K562 (cell line): ENCODE data around the gene ZFP36. TPM values are rescaled to one million over a fixed set of nuclear protein-coding genes. Genes with fewer than 3 reads are reported as not detected.

ENCODE experiments used
- ESRRA ChIP-seq: fragments of 450-650 bp; IDR thresholded peaks from 2 replicates; pipeline ENCODE4 v1.6.1; 2014; ENCODE audit warnings: low read depth, mild to moderate bottlenecking, moderate library complexity, borderline replicate concordance
- MAZ ChIP-seq, 2 experiments: fragments of 450-650 bp in 1 of 2; sonication (generic) in 1 of 2; formaldehyde crosslinking; IDR thresholded peaks in 1 of 2; conservative IDR thresholded peaks in 1 of 2; 2 replicates each; pipeline versions ENCODE4 v1.4.0 to v1.5.0; 2020; ENCODE audit warnings: mild to moderate bottlenecking in 1 of 2, missing genetic modification reagents in 1 of 2
- MEIS2 ChIP-seq: fragments of 450-650 bp; IDR thresholded peaks from 2 replicates; pipeline ENCODE4 v1.6.1; 2014; ENCODE audit warnings: mild to moderate bottlenecking; ENCODE audit not compliant: partially characterized antibody
- MTA2 ChIP-seq: fragments of 450-650 bp; IDR thresholded peaks from 2 replicates; pipeline ENCODE4 v1.6.1; 2016; ENCODE audit warnings: low read depth
- RBM22 ChIP-seq: fragments of 200-400 bp; formaldehyde crosslinking; IDR thresholded peaks from 2 replicates; pipeline ENCODE4 v1.6.1; 2018; ENCODE audit warnings: low read length, low read depth; ENCODE audit not compliant: poor library complexity, severe bottlenecking
- SIN3B ChIP-seq: fragments of 450-650 bp; IDR thresholded peaks from 2 replicates; pipeline ENCODE4 v1.6.1; 2017; ENCODE audit warnings: low read depth, mild to moderate bottlenecking, moderate library complexity
- ZNF316 ChIP-seq: fragments of 450-650 bp; IDR thresholded peaks from 2 replicates; pipeline ENCODE4 v1.6.1; 2016
- ZNF431 ChIP-seq: sonication (generic); formaldehyde crosslinking; IDR thresholded peaks from 2 replicates; pipeline ENCODE4 v1.8.0; 2022; ENCODE audit warnings: mild to moderate bottlenecking, missing genetic modification reagents
- polyA plus RNA-seq, 8 experiments: library from polyadenylated mRNA; depleted of rRNA in 4 of 8; stranded (reverse) in 5 of 8; unstranded in 3 of 8; fragments of >200 nt; fragmentation: Nextera tagmentation in 2 of 8; fragmentation: Illumina TruSeq in 1 of 8; extraction: Ambion mirVana in 2 of 8; extraction: Trizol in 1 of 8; gene quantifications; 2 replicates each; pipeline versions ENCODE4 v1.2.1 to v1.2.3, GENCODE V29; 2011 to 2014; ENCODE audit warnings: inconsistent platforms in 1 of 8, missing spikeins in 1 of 8
- total RNA-seq, 7 experiments: library from RNA; depleted of rRNA in 6 of 7; stranded (reverse); fragments of >200 nt in 6 of 7; fragmentation: Illumina TruSeq in 2 of 7; extraction: Trizol in 2 of 7; gene quantifications; 2 replicates each; pipeline versions ENCODE4 v1.2.1 to v1.2.3, GENCODE V29; 2011 to 2021; ENCODE audit warnings: low replicate concordance in 1 of 7
- TF ChIP-seq, protein P1 (sequence below): fragments of 250-450 bp; sonication (Bioruptor Pico); IDR thresholded peaks from 2 replicates; pipeline ENCODE4 v1.4.0; 2020; ENCODE audit warnings: mild to moderate bottlenecking, moderate library complexity
- TF ChIP-seq, protein P2 (sequence below): sonication (generic); formaldehyde crosslinking; IDR thresholded peaks from 2 replicates; pipeline ENCODE4 v1.8.1; 2023; ENCODE audit warnings: mild to moderate bottlenecking, missing genetic modification reagents
- TF ChIP-seq, protein P3 (sequence below), 3 experiments: IDR thresholded peaks in 2 of 3; conservative IDR thresholded peaks in 1 of 3; 2 replicates each; pipeline ENCODE4 v1.5.1; 2011 to 2012; ENCODE audit warnings: low read length in 3 of 3, mild to moderate bottlenecking in 3 of 3, control low read depth in 2 of 3, improper control_type of control experiment in 1 of 3, inconsistent platforms in 1 of 3, low read depth in 1 of 3, mixed read lengths in 1 of 3, moderate library complexity in 1 of 3; ENCODE audit not compliant: insufficient read depth in 2 of 3
- TF ChIP-seq, protein P4 (sequence below): sonication (generic); formaldehyde crosslinking; IDR thresholded peaks from 2 replicates; pipeline ENCODE4 v1.8.1; 2023; ENCODE audit warnings: mild to moderate bottlenecking, missing genetic modification reagents
- TF ChIP-seq, protein P5 (sequence below): sonication (generic); formaldehyde crosslinking; IDR thresholded peaks from 2 replicates; pipeline ENCODE4 v1.8.0; 2022; ENCODE audit warnings: mild to moderate bottlenecking, low read depth, missing genetic modification reagents

ZFP36 gene
- total and polyA plus RNA-seq, 9 of the 15 experiments (the other 6 are each of a cell fraction or from before 2014, with no cell fraction given), result 1.0 to 20.1 (median 3.5) TPM

DNA sequence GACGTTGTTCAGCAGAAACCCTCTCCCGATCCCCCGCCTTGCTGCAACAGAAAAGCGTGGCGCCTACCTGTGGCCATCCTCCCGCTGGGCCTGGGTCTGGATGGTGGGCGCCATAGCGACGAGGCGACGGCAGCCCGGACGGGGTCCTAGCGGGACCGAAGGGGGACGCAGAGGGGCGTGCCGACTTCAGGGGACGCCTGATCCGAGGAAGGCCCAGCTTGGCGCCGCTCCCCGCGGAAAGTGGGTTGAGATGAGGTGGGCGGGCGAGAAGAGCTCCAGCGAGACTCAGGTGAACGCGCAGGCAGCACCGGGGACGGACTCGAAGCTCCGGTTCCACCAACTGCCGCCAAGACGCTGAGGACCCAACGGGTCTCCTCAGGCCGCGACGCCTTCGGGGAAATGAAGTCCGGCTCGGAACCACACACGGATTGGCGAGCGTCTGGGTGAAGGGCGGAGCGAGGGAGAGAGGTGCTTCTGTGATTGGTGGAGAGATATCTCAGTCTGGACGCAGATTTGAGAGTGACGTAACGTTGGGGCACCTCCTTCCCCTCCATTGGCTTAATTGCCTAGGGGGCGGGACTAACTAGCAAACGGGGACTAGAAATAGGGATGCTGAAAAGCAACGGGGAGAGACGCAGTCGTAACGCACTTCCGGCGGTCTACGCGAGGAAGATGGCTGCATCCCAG, 15.8 kb upstream of the ZFP36 start, which contains the start of the genes MED29 and PAF1 (continued):
- TF ChIP-seq, protein P1, sequence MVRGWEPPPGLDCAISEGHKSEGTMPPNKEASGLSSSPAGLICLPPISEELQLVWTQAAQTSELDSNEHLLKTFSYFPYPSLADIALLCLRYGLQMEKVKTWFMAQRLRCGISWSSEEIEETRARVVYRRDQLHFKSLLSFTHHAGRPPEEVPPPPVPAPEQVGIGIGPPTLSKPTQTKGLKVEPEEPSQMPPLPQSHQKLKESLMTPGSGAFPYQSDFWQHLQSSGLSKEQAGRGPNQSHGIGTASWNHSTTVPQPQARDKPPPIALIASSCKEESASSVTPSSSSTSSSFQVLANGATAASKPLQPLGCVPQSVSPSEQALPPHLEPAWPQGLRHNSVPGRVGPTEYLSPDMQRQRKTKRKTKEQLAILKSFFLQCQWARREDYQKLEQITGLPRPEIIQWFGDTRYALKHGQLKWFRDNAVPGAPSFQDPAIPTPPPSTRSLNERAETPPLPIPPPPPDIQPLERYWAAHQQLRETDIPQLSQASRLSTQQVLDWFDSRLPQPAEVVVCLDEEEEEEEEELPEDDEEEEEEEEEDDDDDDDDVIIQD (CRISPR knock-in tag), result no peak
- TF ChIP-seq SIN3B (peak; percentile 78; the same call in 1 of the 2 replicates), MEIS2 (no peak), MAZ (CRISPR knock-in tag; conservative IDR thresholded peaks at IDR 0.05 in 1 of 2, IDR thresholded peaks at IDR 0.05 in 1 of 2) (peak; percentile 76 to 87; a peak in 3 of 4 replicates), ZNF316 (no peak; the same call in 1 of the 2 replicates), ZNF431 (CRISPR knock-in tag) (0 out of 2 replicates have a peak, but pooled peaks have one; percentile 47), ESRRA (peak; percentile 65), MTA2 (no peak), RBM22 (peak; percentile 80)
- TF ChIP-seq, protein P2, sequence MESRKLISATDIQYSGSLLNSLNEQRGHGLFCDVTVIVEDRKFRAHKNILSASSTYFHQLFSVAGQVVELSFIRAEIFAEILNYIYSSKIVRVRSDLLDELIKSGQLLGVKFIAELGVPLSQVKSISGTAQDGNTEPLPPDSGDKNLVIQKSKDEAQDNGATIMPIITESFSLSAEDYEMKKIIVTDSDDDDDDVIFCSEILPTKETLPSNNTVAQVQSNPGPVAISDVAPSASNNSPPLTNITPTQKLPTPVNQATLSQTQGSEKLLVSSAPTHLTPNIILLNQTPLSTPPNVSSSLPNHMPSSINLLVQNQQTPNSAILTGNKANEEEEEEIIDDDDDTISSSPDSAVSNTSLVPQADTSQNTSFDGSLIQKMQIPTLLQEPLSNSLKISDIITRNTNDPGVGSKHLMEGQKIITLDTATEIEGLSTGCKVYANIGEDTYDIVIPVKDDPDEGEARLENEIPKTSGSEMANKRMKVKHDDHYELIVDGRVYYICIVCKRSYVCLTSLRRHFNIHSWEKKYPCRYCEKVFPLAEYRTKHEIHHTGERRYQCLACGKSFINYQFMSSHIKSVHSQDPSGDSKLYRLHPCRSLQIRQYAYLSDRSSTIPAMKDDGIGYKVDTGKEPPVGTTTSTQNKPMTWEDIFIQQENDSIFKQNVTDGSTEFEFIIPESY (CRISPR knock-in tag), result peak; percentile 55
- TF ChIP-seq, protein P3, sequence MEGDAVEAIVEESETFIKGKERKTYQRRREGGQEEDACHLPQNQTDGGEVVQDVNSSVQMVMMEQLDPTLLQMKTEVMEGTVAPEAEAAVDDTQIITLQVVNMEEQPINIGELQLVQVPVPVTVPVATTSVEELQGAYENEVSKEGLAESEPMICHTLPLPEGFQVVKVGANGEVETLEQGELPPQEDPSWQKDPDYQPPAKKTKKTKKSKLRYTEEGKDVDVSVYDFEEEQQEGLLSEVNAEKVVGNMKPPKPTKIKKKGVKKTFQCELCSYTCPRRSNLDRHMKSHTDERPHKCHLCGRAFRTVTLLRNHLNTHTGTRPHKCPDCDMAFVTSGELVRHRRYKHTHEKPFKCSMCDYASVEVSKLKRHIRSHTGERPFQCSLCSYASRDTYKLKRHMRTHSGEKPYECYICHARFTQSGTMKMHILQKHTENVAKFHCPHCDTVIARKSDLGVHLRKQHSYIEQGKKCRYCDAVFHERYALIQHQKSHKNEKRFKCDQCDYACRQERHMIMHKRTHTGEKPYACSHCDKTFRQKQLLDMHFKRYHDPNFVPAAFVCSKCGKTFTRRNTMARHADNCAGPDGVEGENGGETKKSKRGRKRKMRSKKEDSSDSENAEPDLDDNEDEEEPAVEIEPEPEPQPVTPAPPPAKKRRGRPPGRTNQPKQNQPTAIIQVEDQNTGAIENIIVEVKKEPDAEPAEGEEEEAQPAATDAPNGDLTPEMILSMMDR (IDR thresholded peaks at IDR 0.05 in 2 of 3, conservative IDR thresholded peaks at IDR 0.05 in 1 of 3; ENCODE audit: insufficient read depth in 2 of 3, low read depth in 1 of 3, low read length in 3 of 3), result peak in 2 of 3 experiments; percentile 15 to 25; a peak in 3 of 6 replicates
- TF ChIP-seq, protein P4, sequence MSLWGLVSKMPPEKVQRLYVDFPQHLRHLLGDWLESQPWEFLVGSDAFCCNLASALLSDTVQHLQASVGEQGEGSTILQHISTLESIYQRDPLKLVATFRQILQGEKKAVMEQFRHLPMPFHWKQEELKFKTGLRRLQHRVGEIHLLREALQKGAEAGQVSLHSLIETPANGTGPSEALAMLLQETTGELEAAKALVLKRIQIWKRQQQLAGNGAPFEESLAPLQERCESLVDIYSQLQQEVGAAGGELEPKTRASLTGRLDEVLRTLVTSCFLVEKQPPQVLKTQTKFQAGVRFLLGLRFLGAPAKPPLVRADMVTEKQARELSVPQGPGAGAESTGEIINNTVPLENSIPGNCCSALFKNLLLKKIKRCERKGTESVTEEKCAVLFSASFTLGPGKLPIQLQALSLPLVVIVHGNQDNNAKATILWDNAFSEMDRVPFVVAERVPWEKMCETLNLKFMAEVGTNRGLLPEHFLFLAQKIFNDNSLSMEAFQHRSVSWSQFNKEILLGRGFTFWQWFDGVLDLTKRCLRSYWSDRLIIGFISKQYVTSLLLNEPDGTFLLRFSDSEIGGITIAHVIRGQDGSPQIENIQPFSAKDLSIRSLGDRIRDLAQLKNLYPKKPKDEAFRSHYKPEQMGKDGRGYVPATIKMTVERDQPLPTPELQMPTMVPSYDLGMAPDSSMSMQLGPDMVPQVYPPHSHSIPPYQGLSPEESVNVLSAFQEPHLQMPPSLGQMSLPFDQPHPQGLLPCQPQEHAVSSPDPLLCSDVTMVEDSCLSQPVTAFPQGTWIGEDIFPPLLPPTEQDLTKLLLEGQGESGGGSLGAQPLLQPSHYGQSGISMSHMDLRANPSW, result peak; percentile 28
- TF ChIP-seq, protein P5, sequence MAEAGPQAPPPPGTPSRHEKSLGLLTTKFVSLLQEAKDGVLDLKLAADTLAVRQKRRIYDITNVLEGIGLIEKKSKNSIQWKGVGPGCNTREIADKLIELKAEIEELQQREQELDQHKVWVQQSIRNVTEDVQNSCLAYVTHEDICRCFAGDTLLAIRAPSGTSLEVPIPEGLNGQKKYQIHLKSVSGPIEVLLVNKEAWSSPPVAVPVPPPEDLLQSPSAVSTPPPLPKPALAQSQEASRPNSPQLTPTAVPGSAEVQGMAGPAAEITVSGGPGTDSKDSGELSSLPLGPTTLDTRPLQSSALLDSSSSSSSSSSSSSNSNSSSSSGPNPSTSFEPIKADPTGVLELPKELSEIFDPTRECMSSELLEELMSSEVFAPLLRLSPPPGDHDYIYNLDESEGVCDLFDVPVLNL (CRISPR knock-in tag), result 0 out of 2 replicates have a peak, but pooled peaks have one; percentile 75
